Fibroblast of mammary gland (primary cell): Measurements from ENCODE around the gene AXL.
"Not testable (repeated sequence)": the region's sequence is repeated elsewhere in the genome, so short reads cannot be mapped to it uniquely, and the experiment has no call there.

Experiments
- DNase-seq: peaks from one replicate; pipeline ENCODE4 v3.0.0-alpha.2; 2010; ENCODE audit warnings: low read depth
- H3K4me3 ChIP-seq: 2 replicates; pipeline ENCODE4 v1.5.1; 2011; ENCODE audit warnings: low read depth, mild to moderate bottlenecking, low read length, moderate library complexity; ENCODE audit not compliant: control insufficient read depth
- TF ChIP-seq, protein P1 (sequence below): conservative IDR thresholded peaks from 2 replicates; pipeline ENCODE4 v1.5.1; 2011; ENCODE audit warnings: low read depth, low read length, inconsistent platforms; ENCODE audit not compliant: control insufficient read depth, insufficient read depth

AXL gene

DNA sequence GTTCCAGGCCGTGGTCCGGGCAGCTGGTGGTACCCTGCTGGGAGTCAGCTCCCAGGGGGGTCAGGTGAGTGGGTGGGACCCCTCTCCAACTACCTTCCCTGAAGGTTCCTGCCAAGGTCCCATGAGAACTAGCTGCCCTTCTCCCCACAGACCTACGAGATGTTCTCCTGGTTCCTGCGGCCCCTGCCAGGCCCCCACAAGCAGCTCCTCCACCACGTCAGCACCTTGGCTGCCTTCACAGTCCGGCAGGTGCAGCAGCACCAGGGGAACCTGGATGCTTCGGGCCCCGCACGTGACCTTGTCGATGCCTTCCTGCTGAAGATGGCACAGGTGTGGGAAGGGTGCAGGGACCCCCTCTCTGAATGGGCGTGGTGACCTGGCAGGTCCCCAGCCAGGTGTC is 20.5 kb upstream of the AXL start:
- no peak for DNase-seq
- H3K4me3 ChIP-seq = no peak overlapping the region
- TF ChIP-seq, protein P1, sequence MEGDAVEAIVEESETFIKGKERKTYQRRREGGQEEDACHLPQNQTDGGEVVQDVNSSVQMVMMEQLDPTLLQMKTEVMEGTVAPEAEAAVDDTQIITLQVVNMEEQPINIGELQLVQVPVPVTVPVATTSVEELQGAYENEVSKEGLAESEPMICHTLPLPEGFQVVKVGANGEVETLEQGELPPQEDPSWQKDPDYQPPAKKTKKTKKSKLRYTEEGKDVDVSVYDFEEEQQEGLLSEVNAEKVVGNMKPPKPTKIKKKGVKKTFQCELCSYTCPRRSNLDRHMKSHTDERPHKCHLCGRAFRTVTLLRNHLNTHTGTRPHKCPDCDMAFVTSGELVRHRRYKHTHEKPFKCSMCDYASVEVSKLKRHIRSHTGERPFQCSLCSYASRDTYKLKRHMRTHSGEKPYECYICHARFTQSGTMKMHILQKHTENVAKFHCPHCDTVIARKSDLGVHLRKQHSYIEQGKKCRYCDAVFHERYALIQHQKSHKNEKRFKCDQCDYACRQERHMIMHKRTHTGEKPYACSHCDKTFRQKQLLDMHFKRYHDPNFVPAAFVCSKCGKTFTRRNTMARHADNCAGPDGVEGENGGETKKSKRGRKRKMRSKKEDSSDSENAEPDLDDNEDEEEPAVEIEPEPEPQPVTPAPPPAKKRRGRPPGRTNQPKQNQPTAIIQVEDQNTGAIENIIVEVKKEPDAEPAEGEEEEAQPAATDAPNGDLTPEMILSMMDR = no peak

DNA sequence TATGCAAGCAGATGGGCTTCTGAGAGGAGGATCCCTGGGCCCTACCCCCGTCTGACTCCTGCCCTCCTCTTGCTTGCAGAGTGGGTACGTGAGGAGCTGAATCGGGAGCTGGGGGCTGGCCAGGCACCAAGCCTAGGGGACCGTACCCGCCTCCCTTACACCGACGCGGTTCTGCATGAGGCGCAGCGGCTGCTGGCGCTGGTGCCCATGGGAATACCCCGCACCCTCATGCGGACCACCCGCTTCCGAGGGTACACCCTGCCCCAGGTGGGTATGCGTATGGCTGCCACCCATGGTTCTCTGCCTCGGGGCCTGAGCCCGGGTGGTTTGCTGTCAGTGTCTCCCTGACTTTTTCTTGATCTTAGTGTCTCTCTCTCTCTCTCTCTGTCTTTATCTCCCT is 15.7 kb upstream of the AXL start:
- no peak for DNase-seq
- TF ChIP-seq, protein P1 = no peak
- no peak overlapping the region for H3K4me3 ChIP-seq

DNA sequence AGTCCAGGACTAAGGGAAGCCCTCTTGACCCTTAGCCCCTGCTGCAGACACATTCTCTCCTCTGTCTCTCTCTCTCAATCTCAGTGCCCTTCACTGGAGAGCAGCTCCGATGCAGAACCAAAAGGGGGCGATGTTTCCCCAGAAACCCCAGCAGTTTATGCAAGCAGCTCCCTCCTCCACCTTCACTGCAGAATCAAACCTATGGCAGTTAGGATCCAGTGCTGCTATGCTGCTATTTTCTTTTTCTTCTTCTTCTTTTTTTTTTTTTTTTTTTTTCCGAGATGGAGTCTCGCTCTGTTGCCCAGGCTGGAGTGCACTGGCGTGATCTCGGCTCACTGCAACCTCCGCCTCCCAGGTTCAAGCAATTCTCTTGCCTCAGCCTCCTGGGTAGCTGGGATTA is 14.7 kb upstream of the AXL start:
- TF ChIP-seq, protein P1 = peak; percentile 99
- peak; percentile 86 for DNase-seq
- not testable (repeated sequence) for H3K4me3 ChIP-seq

DNA sequence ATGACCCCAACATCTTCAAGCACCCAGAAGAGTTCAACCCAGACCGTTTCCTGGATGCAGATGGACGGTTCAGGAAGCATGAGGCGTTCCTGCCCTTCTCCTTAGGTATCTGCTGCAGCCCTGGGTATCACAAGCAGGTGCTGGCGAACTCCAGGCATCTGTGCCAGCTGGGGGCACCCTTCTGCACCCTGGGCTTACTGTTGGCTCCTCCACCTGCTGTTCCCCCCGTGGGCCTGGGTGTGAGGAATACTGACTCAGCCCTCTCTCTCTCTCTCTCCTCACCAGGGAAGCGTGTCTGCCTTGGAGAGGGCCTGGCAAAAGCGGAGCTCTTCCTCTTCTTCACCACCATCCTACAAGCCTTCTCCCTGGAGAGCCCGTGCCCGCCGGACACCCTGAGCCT is 13.0 kb upstream of the AXL start:
- peak; percentile 50 for DNase-seq
- TF ChIP-seq, protein P1 = no peak
- no peak overlapping the region for H3K4me3 ChIP-seq

DNA sequence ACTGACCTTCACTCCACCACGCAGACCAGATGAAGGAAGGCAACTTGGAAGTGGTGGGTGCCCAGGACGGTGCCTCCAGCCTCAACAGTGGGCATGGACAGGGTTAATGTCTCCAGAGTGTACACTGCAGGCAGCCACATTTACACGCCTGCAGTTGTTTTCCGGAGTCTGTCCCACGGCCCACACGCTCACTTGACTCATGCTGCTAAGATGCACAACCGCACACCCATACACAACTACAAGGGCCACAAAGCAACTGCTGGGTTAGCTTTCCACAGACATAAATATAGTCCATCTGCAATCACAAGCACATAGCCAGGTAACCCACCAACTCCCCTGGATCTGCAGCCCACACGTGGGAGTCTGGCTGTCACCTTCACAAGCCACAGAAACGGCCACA is 12.6 kb upstream of the AXL start:
- peak; percentile 21 for DNase-seq
- TF ChIP-seq, protein P1 = no peak
- no peak overlapping the region for H3K4me3 ChIP-seq

DNA sequence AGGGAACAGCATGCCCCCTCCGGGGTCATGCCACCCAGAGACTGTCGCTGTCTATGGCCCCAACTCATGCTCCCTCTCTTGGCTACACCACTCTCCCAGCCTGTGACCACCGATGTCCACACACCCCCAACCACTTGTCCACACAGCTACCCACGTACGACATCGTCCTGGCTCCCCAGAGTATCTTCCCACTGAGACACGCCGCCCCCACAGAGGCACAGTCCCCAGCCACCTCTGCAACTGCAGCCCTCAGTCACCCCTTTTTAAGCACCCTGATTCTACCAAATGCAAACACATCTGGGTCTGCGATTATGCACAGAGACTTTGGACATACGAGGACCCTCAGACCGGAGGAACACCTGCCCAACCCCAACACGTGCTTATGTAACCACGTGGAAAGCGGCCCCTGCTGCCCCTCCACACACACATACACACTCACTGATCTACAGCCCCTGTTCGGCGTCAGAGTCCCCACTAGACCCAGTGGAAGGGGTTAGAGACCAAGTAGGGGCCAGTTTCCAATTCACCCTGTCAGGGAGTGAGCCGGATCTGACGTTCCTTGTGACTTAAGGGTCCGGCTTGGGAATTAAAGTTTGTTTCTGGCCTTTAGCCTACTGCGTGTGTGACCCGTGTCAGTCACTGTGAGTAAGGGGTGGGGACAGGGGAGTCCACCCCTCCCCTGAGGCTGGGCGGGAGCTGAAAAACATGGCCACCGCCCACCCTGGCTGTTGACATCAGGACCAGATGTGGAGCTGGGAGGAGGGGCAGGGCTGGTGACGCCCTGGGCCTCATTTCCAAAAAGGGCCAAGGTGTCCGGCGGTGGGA is 11.9 kb upstream of the AXL start:
- H3K4me3 ChIP-seq = no peak overlapping the region
- peak; percentile 74 for DNase-seq
- TF ChIP-seq, protein P1 = no peak
